ENCODE results near the gene IMMP2L.
"Not testable (repeated sequence)": the region's sequence is repeated elsewhere in the genome, so short reads cannot be mapped to it uniquely, and the experiment has no call there.

IMMP2L gene

DNA sequence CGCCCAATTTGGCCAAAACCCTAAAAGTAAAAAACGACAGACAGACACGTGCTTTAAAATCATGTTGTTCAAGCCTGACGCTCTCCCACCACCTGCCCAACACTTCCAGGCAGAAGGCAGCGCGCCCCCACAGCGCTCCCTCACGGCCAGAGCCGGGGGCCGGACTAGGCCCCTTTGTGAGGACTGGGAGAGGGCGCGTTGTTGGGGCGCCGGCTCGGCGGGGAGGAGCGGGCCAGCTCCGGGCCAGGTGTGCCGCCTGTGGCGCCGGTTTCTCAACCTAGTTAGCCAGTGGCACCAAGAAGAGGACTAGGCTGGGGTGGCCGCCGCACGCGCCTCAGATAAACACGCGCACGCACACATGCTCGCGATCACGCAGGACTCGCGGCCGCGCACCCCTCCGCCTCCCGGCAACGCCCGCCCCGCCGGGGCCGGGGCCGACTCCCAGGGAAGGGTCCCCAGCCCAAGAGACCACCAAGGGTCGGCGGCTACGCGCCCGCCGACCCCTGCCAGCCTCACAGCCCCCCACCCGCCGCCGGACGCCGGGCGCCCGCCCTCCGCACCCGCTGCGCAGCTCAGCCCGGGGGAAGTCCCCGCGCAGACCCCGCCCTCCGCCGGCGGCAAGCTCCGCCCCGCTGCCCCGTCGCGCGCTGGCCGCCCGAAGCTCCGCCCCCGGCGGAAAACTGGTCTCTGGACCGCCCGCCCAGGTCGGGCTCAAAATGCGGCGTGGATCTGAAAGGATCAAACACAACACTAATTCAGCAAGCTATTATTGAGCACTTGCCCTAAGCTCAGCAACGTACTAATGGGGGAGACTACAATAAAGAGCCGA, at the start of gene IMMP2L:
TSS of gene IMMP2L (minus strand) at position 589 of the 829 bp plus-strand sequence.
- DNase-seq, result peak; percentile 49

DNA sequence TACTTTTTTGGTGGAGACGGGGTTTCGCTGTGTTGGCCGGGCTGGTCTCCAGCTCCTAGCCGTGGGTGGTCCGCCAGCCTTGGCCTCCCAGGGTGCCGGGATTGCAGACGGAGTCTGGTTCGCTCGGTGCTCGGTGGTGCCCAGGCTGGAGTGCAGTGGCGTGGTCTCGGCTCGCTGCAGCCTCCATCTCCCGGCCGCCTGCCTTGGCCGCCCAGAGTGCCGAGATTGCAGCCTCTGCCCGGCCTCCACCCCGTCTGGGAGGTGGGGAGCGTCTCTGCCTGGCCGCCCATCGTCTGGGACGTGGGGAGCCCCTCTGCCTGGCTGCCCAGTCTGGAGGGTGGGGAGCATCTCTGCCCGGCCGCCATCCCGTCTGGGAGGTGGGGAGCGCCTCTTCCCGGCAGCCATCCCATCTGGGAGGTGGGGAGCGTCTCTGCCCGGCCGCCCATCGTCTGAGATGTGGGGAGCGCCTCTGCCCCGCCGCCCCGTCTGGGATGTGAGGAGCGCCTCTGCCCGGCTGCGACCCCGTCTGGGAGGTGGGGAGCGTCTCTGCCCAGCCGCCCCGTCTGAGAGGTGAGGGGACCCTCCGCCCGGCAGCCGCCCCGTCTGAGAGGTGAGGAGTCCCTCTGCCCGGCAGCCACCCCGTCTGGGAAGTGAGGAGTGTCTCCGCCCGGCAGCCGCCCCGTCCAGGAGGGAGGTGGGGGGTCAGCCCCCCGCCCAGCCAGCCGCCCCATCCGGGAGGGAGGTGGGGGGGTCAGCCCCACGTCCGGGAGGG, 47.4 kb upstream of the IMMP2L start:
- not testable (repeated sequence) for DNase-seq

DNA sequence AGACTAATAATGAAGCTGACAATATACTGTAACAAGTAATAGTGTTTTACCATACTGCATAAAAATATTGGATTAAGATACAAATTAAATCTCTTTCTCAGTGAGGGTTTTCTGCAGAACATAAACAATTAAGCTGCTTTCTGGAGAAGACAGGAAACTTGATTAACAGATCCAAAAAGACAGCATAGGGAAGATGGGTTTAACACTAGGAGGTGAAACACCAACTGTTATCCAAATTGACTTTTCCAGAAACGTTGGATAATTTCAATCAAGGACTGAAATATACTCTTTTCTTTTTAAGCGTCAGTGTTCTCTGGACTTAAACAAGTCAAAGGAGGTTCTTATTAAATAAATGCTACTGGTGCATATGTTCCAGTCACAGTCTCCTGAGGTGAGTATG, 45.3 kb upstream of the IMMP2L start:
- no peak for DNase-seq

DNA sequence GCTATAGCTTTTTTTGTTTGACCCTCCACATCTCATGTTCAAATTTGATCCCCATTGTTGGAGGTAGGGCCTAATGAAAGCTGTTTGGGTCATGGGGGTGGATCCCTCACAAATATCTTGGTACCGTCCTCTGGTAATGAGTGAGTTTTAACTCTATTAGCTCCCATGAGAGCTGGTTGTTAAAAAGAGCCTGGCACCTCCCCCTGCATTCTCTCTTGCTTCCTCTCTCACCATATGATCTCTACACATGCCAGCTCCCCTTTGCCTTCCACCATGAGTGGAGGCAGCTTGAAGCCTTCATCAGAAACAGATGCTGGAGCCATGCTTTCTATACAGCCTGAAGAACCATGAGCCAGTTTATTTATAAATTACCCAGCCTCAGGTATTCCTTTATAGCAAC, 43.0 kb upstream of the IMMP2L start:
- no peak for DNase-seq

DNA sequence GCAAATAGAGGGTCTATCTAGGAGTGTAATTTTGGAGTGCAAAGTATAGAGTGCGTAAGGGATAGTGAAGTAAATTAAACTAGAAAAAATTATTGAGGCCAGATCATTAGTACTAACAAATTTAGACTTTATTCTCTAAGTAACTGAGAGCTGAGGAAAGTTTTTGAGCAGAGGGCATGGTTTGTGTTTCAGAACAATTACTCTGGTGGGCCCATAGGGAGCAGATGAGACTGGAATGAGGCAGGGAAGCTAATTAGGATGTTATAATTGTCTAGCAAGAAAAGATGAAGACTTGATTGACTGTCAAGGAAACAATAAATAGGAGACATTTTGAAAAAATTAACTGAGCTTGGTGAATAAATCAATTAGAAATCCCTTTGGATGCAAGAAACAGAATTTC, 37.8 kb upstream of the IMMP2L start:
- no peak for DNase-seq

- no peak for DNase-seq
Measured at GRCh38 chr7:111595780-111596179, 33.5 kb upstream of the IMMP2L start.

DNA sequence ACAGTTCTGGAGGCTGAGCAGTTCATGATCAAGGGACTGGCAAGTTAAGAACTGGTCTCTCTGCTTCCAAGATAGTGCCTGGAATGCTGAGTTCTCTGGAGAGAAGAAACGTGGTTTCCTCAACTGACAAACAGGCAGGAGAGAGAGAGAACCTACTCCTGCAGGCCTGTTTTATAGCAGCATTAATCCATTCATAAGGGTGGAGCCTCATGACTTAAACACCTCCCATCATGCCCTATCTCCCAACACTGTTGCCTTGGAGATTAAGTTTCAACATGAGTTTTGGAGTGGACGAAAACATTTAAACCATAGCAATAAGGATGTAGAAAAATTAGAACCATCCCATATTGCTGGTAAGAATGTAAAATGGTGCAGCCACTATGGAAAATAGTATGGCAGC, 32.3 kb upstream of the IMMP2L start:
- no peak for DNase-seq

GRCh38 chr7:111593343-111593742, 31.1 kb upstream of the IMMP2L start:
- DNase-seq, result no peak

DNA sequence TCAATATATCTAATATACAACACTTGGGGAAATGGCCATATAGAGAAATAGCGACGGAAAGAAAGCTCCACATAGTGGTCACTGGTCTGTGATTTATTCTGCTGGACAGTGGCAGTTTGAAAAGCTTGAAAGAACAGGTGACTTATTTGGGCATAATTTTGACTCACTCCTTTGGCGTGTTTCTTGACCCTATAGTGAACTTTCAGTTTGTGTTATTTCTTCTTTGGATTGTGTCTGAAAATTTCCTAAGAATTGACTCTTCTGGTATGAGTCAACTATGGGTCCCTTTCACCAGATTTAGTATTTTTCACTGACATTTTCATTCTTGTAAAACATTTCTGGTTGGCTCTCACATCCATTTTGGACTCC, 25.8 kb upstream of the IMMP2L start:
- no peak for DNase-seq

DNA sequence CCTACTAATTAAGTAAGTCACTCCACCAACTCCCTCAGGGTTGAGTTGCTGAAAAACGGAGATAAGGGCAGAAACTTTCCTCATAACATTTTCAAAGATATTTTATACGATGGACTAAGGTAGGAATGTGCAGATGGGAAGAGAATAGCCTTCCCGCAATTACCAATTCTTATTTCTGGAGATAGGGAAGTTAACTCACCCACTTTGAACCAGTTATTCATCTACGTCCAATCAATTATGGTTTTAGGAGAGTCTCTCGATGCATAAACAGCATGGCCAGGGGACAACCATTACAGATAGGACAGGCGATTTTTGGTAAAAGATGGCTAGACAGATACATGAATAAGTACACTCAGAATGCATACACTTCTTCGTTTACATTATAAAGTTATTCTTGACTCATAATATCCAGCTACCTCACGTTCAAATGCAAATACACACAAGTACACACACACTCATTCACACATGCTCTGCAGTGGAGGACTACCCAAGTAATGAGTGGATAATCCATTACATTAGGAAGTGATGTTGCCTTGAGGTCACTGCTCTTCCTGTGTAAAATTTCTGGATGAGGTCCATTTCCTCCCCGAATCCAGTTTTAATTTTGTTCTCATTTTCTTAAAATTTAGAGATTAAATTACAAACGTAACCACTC, 25.2 kb upstream of the IMMP2L start:
- no peak for DNase-seq

DNA sequence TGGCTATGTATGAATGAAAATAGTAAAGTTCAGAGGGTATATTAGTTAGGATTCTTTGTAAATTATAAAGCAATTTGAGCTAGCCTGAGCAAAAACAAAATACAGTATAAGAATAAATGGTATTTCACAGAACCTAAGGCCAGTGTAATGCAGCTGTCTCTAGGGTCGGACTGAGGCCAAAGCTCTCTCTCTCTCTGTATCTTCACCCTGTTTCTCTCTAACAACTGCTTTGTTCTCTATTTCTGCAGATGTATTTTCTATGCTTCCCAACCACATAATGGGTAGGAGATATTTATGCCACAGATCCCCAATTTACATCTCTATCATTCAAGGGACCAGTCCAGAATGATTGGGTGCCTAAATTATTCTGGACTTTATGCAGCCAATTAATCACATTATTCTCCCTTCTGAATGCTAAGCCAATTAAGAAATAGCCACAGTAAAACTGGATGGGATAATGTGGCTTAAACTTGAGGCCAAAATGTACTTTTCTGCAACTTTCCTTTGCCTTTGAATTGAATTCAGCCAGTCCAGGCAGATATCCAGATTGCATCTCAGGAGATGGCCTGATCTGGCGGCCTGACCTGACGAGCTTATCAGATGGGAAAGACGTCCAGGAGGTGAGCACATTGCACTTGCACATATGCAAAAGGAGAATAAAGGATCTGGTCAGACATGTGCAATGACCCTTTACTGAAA, 24.6 kb upstream of the IMMP2L start:
- DNase-seq, result no peak

- DNase-seq, result not testable (repeated sequence)
Measured at GRCh38 chr7:111581784-111582488, 19.6 kb upstream of the IMMP2L start.

DNA sequence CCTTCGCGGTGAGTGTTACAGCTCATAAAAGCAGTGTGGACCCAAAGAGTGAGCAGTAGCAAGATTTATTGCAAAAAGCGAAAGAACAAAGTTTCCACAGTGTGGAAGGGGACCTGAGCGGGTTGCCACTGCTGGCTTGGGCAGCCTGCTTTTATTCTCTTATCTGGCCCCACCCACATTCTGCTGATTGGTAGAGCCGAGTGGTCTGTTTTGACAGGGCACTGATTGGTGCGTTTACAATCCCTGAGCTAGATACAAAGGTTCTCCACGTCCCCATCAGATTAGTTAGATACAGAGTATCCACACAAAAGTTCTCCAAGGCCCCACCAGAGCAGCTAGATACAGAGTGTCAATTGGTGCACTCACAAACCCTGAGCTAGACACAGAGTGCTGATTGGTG, 18.9 kb upstream of the IMMP2L start:
- DNase-seq, result not testable (repeated sequence)

GRCh38 chr7:111578754-111579153, 16.5 kb upstream of the IMMP2L start:
- no peak for DNase-seq

- no peak for DNase-seq
Measured at GRCh38 chr7:111571720-111572119, 9.4 kb upstream of the IMMP2L start.

GRCh38 chr7:111568870-111569462, 6.7 kb upstream of the IMMP2L start:
- no peak for DNase-seq

GRCh38 chr7:111568419-111568818, 6.1 kb upstream of the IMMP2L start:
- DNase-seq, result no peak

DNA sequence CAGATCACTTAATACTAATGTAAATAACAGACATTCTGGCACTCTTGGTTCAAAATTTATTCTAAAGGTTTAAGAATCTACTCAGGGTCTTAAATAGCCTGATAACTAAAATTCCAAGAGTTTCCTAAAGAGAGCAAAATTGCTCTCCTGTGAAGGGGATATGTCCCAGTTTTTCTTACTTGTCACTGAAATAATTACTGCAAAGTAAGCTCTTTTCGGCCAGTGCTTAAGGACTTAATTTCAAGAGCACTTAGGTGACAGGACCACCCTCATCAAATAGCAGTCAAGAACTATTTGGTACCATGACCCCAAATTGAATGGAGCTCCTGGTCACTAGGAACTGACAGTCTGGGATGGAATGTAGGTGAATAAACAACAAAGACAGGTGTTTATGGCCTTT, 1.8 kb upstream of the IMMP2L start:
- no peak for DNase-seq

DNA sequence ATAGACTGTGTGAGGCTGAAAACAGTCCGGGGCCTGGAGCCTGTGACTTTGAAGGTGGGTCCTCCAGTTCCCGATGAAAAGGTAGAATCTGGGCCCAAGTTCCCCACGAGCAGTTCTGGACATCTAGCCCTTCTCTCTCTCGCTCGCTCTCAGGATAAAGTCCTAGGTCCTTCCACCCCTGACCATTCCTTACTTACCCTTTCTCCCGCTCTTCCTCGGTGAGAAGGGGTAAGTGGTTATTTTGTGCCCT, 713 bp downstream of the IMMP2L start:
- DNase-seq, result no peak

- DNase-seq, result peak; percentile 9
Measured at GRCh38 chr7:111560773-111561653, 1.3 kb downstream of the IMMP2L start.

- no peak for DNase-seq
Measured at GRCh38 chr7:111558991-111559390, 3.3 kb downstream of the IMMP2L start.

Measured in NCI-H446 treated with DMSO at 0.1 percent for 48 hours (cell line).